ENCODE data around the gene IGSF22.
A peak's percentile ranks its signal among the peaks of the same experiment; 100 is the strongest.

The IGSF22 gene

DNA sequence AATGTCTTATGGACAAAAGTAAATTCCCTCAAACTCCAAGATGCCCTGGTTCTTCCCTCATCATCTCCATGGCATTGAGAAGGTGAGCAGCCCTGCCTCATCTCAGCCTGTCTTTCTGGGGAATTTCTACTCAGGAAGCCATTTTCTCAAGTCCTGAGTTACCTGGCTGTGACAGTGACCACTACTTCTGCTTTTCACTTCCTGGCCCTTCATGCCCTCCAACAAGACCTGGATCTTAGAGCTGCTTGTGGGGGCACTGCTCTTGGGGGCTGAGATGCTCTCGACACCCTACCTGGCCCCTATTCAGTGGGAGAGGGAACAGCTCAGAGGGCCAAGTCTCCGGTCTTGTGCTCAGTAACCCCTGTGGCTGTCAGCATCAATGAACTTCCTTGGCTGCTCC, 5.5 kb upstream of the IGSF22 start:
- Histone ChIP-seq H3K27me3 (replicated peaks; ENCODE audit: control insufficient read depth, insufficient read depth, low read length, poor library complexity, severe bottlenecking) (no peaks in the 10 kb centered on the region), H3K27ac (ENCODE audit: insufficient read depth, low read length, poor library complexity, severe bottlenecking) (no peak overlapping the region)

DNA sequence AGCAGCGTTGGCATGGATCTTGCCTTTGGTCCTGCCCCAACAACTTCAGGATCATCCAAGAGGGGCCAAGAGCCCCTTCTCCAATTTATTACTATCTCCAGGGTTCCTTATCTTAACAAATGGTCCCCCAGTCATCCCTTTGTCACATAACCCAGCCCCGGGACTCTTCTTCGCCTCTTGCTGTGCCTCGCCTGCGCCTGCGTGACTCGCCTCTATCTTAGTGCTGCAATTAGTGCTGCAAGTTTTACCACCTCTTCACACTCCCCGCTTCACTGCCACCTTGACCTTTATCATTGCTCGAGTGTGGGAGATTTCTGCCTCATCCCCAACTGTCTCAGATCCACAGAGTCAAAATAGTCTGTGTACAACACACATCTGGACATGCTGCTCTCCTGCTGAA, 4.0 kb upstream of the IGSF22 start:
- no peaks in the 10 kb centered on the region for H3K27me3 ChIP-seq (replicated peaks; ENCODE audit: control insufficient read depth, insufficient read depth, low read length, poor library complexity, severe bottlenecking)
- no peak overlapping the region for H3K4me3 ChIP-seq (ENCODE audit: insufficient read depth, low read depth, low read length, poor library complexity, severe bottlenecking)
- peaks cover 4% of the 10 kb centered on the region for H3K4me1 ChIP-seq (ENCODE audit: control insufficient read depth, insufficient read depth, low read length, poor library complexity, severe bottlenecking)
- no peaks in the 10 kb centered on the region for H3K9me3 ChIP-seq (ENCODE audit: control insufficient read depth, low read length)
- H3K27ac ChIP-seq (ENCODE audit: insufficient read depth, low read length, poor library complexity, severe bottlenecking), result no peak overlapping the region
- no peaks in the 10 kb centered on the region for H3K36me3 ChIP-seq (ENCODE audit: control insufficient read depth, insufficient read depth, low read length)
- no peak for DNase-seq

More for the DNA sequence above, 5.5 kb upstream of the IGSF22 start:
- no peak for DNase-seq
- no peaks in the 10 kb centered on the region for H3K36me3 ChIP-seq (ENCODE audit: control insufficient read depth, insufficient read depth, low read length)
- no peaks in the 10 kb centered on the region for H3K9me3 ChIP-seq (ENCODE audit: control insufficient read depth, low read length)
- H3K4me1 ChIP-seq (ENCODE audit: control insufficient read depth, insufficient read depth, low read length, poor library complexity, severe bottlenecking), result peaks cover 4% of the 10 kb centered on the region
- no peak overlapping the region for H3K4me3 ChIP-seq (ENCODE audit: insufficient read depth, low read depth, low read length, poor library complexity, severe bottlenecking)

DNA sequence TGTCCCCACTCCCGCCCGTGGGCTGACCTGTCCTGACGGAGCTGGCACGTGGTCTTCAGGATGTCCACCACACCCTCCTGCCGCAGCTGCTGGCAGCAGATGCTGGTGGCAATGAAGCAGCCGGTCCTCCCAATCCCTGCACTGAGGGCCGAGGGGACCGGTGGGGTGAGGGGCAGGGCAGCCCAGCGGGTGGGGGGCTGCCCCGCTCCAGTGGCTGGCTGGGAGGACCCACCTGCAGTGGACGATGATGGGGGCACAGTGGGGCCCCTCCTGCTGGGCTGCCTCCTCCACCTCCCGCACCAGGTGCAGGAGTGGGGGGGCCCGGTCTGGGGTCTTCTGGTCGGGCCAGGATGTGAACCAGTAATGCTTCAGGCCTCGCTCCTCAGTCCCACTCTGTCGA, 3.4 kb upstream of the IGSF22 start:
- no peak for DNase-seq

DNA sequence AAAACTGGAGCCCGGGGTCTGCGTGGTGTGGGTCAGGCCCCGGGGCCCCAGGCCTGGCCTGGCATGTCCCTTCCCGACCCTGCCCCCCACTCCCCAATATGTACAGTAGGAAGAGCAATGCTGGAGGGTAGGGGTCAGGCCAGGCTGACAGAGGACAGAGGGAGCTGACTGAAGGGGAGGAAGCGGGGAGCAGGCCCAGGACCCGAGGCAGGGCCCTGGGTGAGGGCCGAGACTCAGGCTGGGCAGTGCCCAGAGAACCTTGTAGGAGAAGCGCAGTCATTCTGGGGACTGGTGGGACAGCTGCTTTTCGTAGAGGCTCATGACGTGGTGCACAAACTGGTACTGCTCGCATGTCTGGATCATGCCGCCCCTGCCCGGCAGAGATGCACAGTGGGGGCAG, 2.7 kb upstream of the IGSF22 start:
- DNase-seq, result no peak
- Histone ChIP-seq H3K36me3 (ENCODE audit: control insufficient read depth, insufficient read depth, low read length) (no peaks in the 10 kb centered on the region), H3K4me1 (ENCODE audit: control insufficient read depth, insufficient read depth, low read length, poor library complexity, severe bottlenecking) (peaks cover 4% of the 10 kb centered on the region), H3K9me3 (ENCODE audit: control insufficient read depth, low read length) (no peaks in the 10 kb centered on the region), H3K27ac (ENCODE audit: insufficient read depth, low read length, poor library complexity, severe bottlenecking) (no peak overlapping the region), H3K27me3 (replicated peaks; ENCODE audit: control insufficient read depth, insufficient read depth, low read length, poor library complexity, severe bottlenecking) (no peaks in the 10 kb centered on the region), H3K4me3 (ENCODE audit: insufficient read depth, low read depth, low read length, poor library complexity, severe bottlenecking) (no peak overlapping the region)

More for the DNA sequence above, 3.4 kb upstream of the IGSF22 start:
- H3K27ac ChIP-seq (ENCODE audit: insufficient read depth, low read length, poor library complexity, severe bottlenecking), result no peak overlapping the region
- no peaks in the 10 kb centered on the region for H3K27me3 ChIP-seq (replicated peaks; ENCODE audit: control insufficient read depth, insufficient read depth, low read length, poor library complexity, severe bottlenecking)
- H3K4me3 ChIP-seq (ENCODE audit: insufficient read depth, low read depth, low read length, poor library complexity, severe bottlenecking), result no peak overlapping the region
- H3K36me3 ChIP-seq (ENCODE audit: control insufficient read depth, insufficient read depth, low read length), result no peaks in the 10 kb centered on the region
- H3K9me3 ChIP-seq (ENCODE audit: control insufficient read depth, low read length), result no peaks in the 10 kb centered on the region
- H3K4me1 ChIP-seq (ENCODE audit: control insufficient read depth, insufficient read depth, low read length, poor library complexity, severe bottlenecking), result peaks cover 4% of the 10 kb centered on the region

DNA sequence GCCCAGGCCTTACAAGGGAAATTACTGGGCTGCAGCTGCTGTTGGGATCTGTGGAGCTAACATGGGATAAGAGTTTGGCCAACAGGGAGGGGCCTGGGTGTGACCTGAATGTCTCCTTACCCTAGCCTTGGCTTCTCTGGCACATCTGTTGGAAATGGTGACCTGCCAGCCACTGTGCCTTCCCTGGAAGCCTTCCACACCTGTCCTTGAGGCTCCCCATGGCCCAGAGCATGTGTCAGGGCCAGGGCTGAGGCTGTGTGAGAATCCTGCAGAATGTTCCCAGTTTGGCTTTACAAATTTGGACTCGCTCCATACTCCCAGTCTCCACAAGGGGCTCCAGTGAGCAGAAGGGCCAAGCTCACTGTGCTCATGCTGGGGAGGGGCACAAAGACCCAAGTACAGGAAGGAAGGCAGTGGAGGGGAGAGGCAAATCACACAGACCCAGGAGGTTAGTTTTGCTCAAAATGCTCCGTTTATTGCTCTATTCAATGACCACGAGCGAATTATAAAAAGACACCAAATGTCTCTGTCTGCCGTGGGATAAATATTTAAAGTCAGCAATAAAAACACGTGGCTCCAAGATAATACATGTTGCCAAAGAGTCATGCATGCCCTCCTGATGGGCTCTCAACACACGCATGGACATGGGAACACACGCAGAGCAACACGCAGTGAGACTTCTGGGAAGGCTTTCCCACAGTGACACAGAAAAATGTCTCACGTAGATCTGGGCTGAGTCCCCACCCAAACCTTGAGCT, 1.7 kb upstream of the IGSF22 start:
- Histone ChIP-seq H3K9me3 (ENCODE audit: control insufficient read depth, low read length) (no peaks in the 10 kb centered on the region), H3K27ac (ENCODE audit: insufficient read depth, low read length, poor library complexity, severe bottlenecking) (no peak overlapping the region), H3K4me3 (ENCODE audit: insufficient read depth, low read depth, low read length, poor library complexity, severe bottlenecking) (no peak overlapping the region), H3K36me3 (ENCODE audit: control insufficient read depth, insufficient read depth, low read length) (no peaks in the 10 kb centered on the region), H3K4me1 (ENCODE audit: control insufficient read depth, insufficient read depth, low read length, poor library complexity, severe bottlenecking) (peaks cover 4% of the 10 kb centered on the region), H3K27me3 (replicated peaks; ENCODE audit: control insufficient read depth, insufficient read depth, low read length, poor library complexity, severe bottlenecking) (no peaks in the 10 kb centered on the region)
- peak in 2 of 3 donors; percentile 12 to 23 for DNase-seq

DNA sequence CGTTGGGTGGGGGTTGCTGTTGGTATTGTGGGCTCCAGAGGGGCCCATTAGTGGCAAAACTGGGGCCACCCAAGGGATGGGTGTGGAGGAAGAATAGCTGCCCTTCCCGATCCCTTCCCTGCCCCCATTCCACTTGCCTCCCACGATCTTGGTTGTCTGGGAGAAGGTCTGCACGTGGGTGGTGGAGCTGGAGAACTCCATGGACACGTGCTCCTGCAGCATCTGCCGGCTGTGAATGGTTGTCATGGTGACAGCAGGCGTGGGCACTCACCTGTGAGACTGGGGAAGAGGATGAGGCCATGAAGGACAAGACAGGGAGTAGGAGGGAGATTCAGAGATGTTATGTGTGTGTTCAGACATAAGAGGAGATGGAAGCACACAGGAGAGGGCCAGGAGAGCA, 2.0 kb downstream of the IGSF22 start:
- Histone ChIP-seq H3K4me3 (ENCODE audit: insufficient read depth, low read depth, low read length, poor library complexity, severe bottlenecking) (no peak overlapping the region), H3K36me3 (ENCODE audit: control insufficient read depth, insufficient read depth, low read length) (no peaks in the 10 kb centered on the region), H3K27me3 (replicated peaks; ENCODE audit: control insufficient read depth, insufficient read depth, low read length, poor library complexity, severe bottlenecking) (no peaks in the 10 kb centered on the region), H3K27ac (ENCODE audit: insufficient read depth, low read length, poor library complexity, severe bottlenecking) (no peak overlapping the region), H3K9me3 (ENCODE audit: control insufficient read depth, low read length) (no peaks in the 10 kb centered on the region), H3K4me1 (ENCODE audit: control insufficient read depth, insufficient read depth, low read length, poor library complexity, severe bottlenecking) (peaks cover 8% of the 10 kb centered on the region)
- DNase-seq, result no peak

DNA sequence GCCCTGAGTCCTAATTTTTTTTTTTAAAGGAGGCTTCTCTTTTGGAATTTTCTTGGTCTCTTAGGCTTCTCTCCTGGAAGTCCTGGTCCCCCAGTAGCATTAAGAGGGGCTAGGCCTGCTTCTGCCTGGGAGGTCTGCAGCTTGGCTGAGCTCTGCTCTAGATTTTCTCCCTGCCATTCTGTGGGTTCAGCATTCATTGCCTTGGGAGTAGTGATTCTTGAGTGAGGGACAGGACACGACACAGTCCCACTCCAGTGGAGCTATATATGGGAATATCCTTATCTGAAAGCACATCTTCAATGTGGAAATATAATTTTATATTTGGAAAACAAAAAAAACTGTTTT, 3.7 kb downstream of the IGSF22 start:
- Histone ChIP-seq H3K27ac (ENCODE audit: insufficient read depth, low read length, poor library complexity, severe bottlenecking) (no peak overlapping the region), H3K4me1 (ENCODE audit: control insufficient read depth, insufficient read depth, low read length, poor library complexity, severe bottlenecking) (peaks cover 4% of the 10 kb centered on the region), H3K36me3 (ENCODE audit: control insufficient read depth, insufficient read depth, low read length) (no peaks in the 10 kb centered on the region), H3K9me3 (ENCODE audit: control insufficient read depth, low read length) (no peaks in the 10 kb centered on the region), H3K4me3 (ENCODE audit: insufficient read depth, low read depth, low read length, poor library complexity, severe bottlenecking) (peak overlapping the region; percentile 81), H3K27me3 (replicated peaks; ENCODE audit: control insufficient read depth, insufficient read depth, low read length, poor library complexity, severe bottlenecking) (no peaks in the 10 kb centered on the region)
- DNase-seq, result no peak

DNA sequence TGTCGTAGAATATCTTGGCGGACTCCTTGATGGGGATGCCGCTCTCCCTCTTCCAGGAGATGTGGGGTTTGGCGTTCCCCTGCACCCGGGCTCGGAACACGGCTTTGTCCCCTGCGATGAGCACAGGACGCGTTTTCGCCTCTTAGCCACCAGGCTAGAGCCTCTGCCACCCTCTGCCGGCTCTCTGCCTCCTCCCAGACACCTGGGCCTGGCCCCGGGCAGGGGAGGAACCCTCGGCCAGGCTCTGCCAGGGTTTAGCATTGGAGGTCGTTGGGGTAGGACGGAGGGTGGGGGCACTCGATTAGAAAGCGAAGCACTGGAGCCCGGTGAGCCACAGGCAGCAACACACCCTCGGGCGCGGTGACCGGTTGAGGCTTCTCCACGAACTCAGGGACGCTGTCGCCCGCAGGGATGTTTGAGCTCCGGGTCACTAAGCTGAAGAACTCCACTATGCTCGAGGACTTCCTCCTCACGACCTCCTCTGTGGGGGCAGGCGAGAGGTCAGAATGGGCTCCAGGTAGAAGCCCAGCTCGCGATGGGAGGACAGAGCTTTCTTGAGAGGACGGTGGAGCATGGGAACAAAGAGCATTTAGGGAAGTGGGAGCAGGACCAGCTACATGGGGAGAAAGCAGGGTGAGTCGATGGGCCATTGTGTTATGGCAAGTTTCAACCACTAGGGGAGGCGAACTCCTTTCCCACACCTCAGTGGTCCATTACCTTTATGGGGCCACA, 4.3 kb downstream of the IGSF22 start:
- H3K4me1 ChIP-seq (ENCODE audit: control insufficient read depth, insufficient read depth, low read length, poor library complexity, severe bottlenecking), result peaks cover 4% of the 10 kb centered on the region
- peak overlapping the region; percentile 44 for H3K27ac ChIP-seq (ENCODE audit: insufficient read depth, low read length, poor library complexity, severe bottlenecking)
- no peaks in the 10 kb centered on the region for H3K9me3 ChIP-seq (ENCODE audit: control insufficient read depth, low read length)
- H3K36me3 ChIP-seq (ENCODE audit: control insufficient read depth, insufficient read depth, low read length), result no peaks in the 10 kb centered on the region
- peak overlapping the region; percentile 81 for H3K4me3 ChIP-seq (ENCODE audit: insufficient read depth, low read depth, low read length, poor library complexity, severe bottlenecking)
- DNase-seq, result peak in 2 of 3 donors; percentile 5 to 26
- no peaks in the 10 kb centered on the region for H3K27me3 ChIP-seq (replicated peaks; ENCODE audit: control insufficient read depth, insufficient read depth, low read length, poor library complexity, severe bottlenecking)

DNA sequence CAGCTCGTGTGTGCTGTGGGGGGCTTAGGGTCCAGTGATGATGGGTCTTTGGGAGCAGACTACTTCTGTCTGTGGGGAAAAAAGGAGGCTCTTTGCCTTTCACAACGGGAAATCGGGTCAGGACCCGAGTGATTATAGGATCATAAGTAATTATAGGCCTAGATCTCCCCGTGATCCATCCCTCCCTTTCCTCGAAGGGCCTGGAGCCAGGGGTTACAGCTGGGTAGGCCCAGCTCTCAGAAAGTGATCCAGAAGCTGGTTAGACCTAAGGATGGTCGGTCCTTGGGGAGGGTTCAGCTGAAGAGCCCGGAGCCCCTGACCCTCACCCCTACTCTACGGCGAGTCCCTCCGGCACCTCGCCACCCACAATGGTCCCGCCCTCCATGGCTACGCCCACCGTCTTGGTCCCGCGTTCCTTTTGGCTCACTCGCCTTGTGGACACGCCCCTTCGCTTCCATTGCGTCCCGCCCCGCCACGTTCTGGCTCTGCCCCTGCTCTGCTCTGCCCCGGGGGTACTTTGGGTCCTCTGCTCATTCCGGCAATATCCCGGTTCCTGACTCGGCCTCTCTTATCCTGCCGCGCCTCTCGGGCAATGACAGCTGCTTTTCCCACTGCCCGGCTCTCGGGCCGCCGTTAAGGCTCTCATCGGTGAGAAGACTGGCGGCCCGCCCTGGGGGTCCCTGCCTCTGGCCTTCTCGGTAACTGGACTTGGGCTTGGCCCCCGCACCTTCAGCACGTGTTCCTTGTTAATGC, 5.0 kb downstream of the IGSF22 start:
- no peaks in the 10 kb centered on the region for H3K27me3 ChIP-seq (replicated peaks; ENCODE audit: control insufficient read depth, insufficient read depth, low read length, poor library complexity, severe bottlenecking)

More for the DNA sequence above, 5.0 kb downstream of the IGSF22 start:
- DNase-seq, result peak; percentile 72 to 82 (median 73)
- H3K4me1 ChIP-seq (ENCODE audit: control insufficient read depth, insufficient read depth, low read length, poor library complexity, severe bottlenecking), result peaks cover 4% of the 10 kb centered on the region
- H3K4me3 ChIP-seq (ENCODE audit: insufficient read depth, low read depth, low read length, poor library complexity, severe bottlenecking), result peak overlapping the region; percentile 81
- peak overlapping the region; percentile 44 for H3K27ac ChIP-seq (ENCODE audit: insufficient read depth, low read length, poor library complexity, severe bottlenecking)
- H3K9me3 ChIP-seq (ENCODE audit: control insufficient read depth, low read length), result no peaks in the 10 kb centered on the region
- H3K36me3 ChIP-seq (ENCODE audit: control insufficient read depth, insufficient read depth, low read length), result no peaks in the 10 kb centered on the region
